Neural cell (in vitro differentiated cells): Measurements from ENCODE around the gene RPP38. TPM values are rescaled to one million over a fixed set of nuclear protein-coding genes. Genes with fewer than 3 reads are reported as not detected.

ENCODE experiments used
- H2AFZ ChIP-seq: fragments of 200-600, 300-800 bp; sonication (generic), shearing (Covaris generic); 2 replicates; pipeline ENCODE4 v1.6.0; 2014; ENCODE audit warnings: low read depth, mild to moderate bottlenecking, antibody characterized with exemption, low read length, moderate library complexity
- H3F3A ChIP-seq: fragments of 200-600 bp; shearing (Covaris generic); 2 replicates; pipeline ENCODE4 v1.6.1; 2016; ENCODE audit warnings: mild to moderate bottlenecking, moderate library complexity, mixed read lengths, antibody characterized with exemption, low read length; ENCODE audit not compliant: insufficient read depth, poor library complexity, severe bottlenecking
- H3K27ac ChIP-seq: fragments of 200-600, 300-800 bp; sonication (generic), shearing (Covaris generic); 2 replicates; pipeline ENCODE4 v1.5.1; 2014; ENCODE audit warnings: mild to moderate bottlenecking, low read length, moderate library complexity
- H3K27me3 ChIP-seq: fragments of 300-800, 200-600 bp; sonication (generic), shearing (Covaris generic); 2 replicates; pipeline ENCODE4 v1.6.0; 2014; ENCODE audit warnings: mild to moderate bottlenecking, low read depth, low read length, moderate library complexity; ENCODE audit not compliant: insufficient read depth
- H3K36me3 ChIP-seq: fragments of 300-800, 200-600 bp; sonication (generic), shearing (Covaris generic); 2 replicates; pipeline ENCODE4 v1.5.1; 2014; ENCODE audit warnings: mild to moderate bottlenecking, antibody characterized with exemption, low read length, moderate library complexity; ENCODE audit not compliant: insufficient read depth
- H3K4me2 ChIP-seq: fragments of 300-800, 200-600 bp; sonication (generic), shearing (Covaris generic); 2 replicates; pipeline ENCODE4 v1.6.0; 2014; ENCODE audit warnings: mild to moderate bottlenecking, low read length
- H3K4me3 ChIP-seq: fragments of 300-800, 200-600 bp; sonication (generic), shearing (Covaris generic); 2 replicates; pipeline ENCODE4 v1.5.1; 2014; ENCODE audit warnings: mild to moderate bottlenecking, low read length, moderate library complexity
- H3K79me2 ChIP-seq: fragments of 200-600 bp; shearing (Covaris generic); replicated peaks from 2 replicates; pipeline ENCODE4 v1.6.0; 2014; ENCODE audit warnings: mild to moderate bottlenecking, low read length, moderate library complexity; ENCODE audit not compliant: insufficient read depth
- H3K9ac ChIP-seq: fragments of 300-800, 200-600 bp; sonication (generic), shearing (Covaris generic); 2 replicates; pipeline ENCODE4 v1.6.1; 2016; ENCODE audit warnings: mild to moderate bottlenecking, low read length, mixed read lengths
- H3K9me2 ChIP-seq: fragments of 200-600 bp; shearing (Covaris generic); 2 replicates; pipeline ENCODE4 v1.6.1; 2016; ENCODE audit warnings: mild to moderate bottlenecking, low read length, mixed read lengths; ENCODE audit not compliant: insufficient read depth
- H3K9me3 ChIP-seq: fragments of 200-600, 300-800 bp; sonication (generic), shearing (Covaris generic); 2 replicates; pipeline ENCODE4 v1.6.1; 2016; ENCODE audit warnings: mild to moderate bottlenecking, mixed run types, low read length, moderate library complexity, mixed read lengths
- H4K20me1 ChIP-seq: fragments of 200-600 bp; shearing (Covaris generic); 2 replicates; pipeline ENCODE4 v1.6.1; 2016; ENCODE audit warnings: mild to moderate bottlenecking, mixed run types; ENCODE audit not compliant: insufficient read depth
- CTCF ChIP-seq: fragments of 450-650 bp; IDR thresholded peaks from 2 replicates; pipeline ENCODE4 v1.5.1; 2014; ENCODE audit warnings: antibody characterized with exemption, mild to moderate bottlenecking, moderate library complexity; ENCODE audit not compliant: poor library complexity, severe bottlenecking
- EP300 ChIP-seq: fragments of 450-650 bp; conservative IDR thresholded peaks from 2 replicates; pipeline ENCODE4 v1.6.1; 2014; ENCODE audit warnings: antibody characterized with exemption, mild to moderate bottlenecking, moderate library complexity; ENCODE audit not compliant: poor library complexity, severe bottlenecking
- EZH2 ChIP-seq: fragments of 200-600, 300-800 bp; shearing (Covaris generic), sonication (generic); IDR thresholded peaks from 2 replicates; pipeline ENCODE4 v1.6.1; 2014; ENCODE audit warnings: antibody characterized with exemption, low read length, borderline replicate concordance, mild to moderate bottlenecking; ENCODE audit not compliant: insufficient read depth, poor library complexity, severe bottlenecking
- MXI1 ChIP-seq: fragments of 450-650 bp; conservative IDR thresholded peaks from 2 replicates; pipeline ENCODE4 v1.6.1; 2014; ENCODE audit warnings: antibody characterized with exemption, mild to moderate bottlenecking; ENCODE audit not compliant: poor library complexity, severe bottlenecking
- POLR2AphosphoS5 ChIP-seq: IDR thresholded peaks from 2 replicates; pipeline ENCODE4 v1.6.1; 2012
- RAD21 ChIP-seq: fragments of 450-650 bp; conservative IDR thresholded peaks from 2 replicates; pipeline ENCODE4 v1.6.1; 2014; ENCODE audit warnings: antibody characterized with exemption, mild to moderate bottlenecking, moderate library complexity
- REST ChIP-seq: IDR thresholded peaks from 2 replicates; pipeline ENCODE4 v1.6.1; 2012; ENCODE audit warnings: borderline replicate concordance
- SMC3 ChIP-seq: fragments of 450-650 bp; conservative IDR thresholded peaks from 2 replicates; pipeline ENCODE4 v1.6.1; 2014; ENCODE audit warnings: antibody characterized with exemption, mild to moderate bottlenecking, moderate library complexity; ENCODE audit not compliant: poor library complexity
- TAF1 ChIP-seq: IDR thresholded peaks from 2 replicates; pipeline ENCODE4 v1.6.1; 2012; ENCODE audit warnings: low read depth
- polyA plus RNA-seq: library from polyadenylated mRNA; depleted of rRNA; stranded (reverse); fragments of >200 nt; gene quantifications from 2 replicates; pipeline ENCODE4 v1.2.3, GENCODE V29; 2014

RPP38 gene
- polyA plus RNA-seq, 1 donor from 2014 or later = 9.8 TPM

GRCh38 chr10:15146366-15146765 lies 49.2 kb downstream of the RPP38 start:
- H3K9me2 ChIP-seq = no peaks in the 10 kb centered on the region
- H2AFZ ChIP-seq = no peak overlapping the region
- H3K4me2 ChIP-seq = no peak overlapping the region
- no peak overlapping the region for H3K4me3 ChIP-seq
- H4K20me1 ChIP-seq = no peaks in the 10 kb centered on the region
- H3F3A ChIP-seq = no peaks in the 10 kb centered on the region
- H3K9ac ChIP-seq = no peak overlapping the region
- no peaks in the 10 kb centered on the region for H3K9me3 ChIP-seq
- no peak for TF ChIP-seq MXI1
- no peaks in the 10 kb centered on the region for H3K79me2 ChIP-seq
- H3K36me3 ChIP-seq = no peaks in the 10 kb centered on the region
- H3K27me3 ChIP-seq = no peaks in the 10 kb centered on the region
- no peak overlapping the region for H3K27ac ChIP-seq

- no peaks in the 10 kb centered on the region for H4K20me1 ChIP-seq
- H3K27ac ChIP-seq = no peak overlapping the region
- no peaks in the 10 kb centered on the region for H3K27me3 ChIP-seq
- no peak overlapping the region for H3K4me2 ChIP-seq
- no peak overlapping the region for H3K9ac ChIP-seq
- H3K4me3 ChIP-seq = no peak overlapping the region
- H2AFZ ChIP-seq = no peak overlapping the region
- no peaks in the 10 kb centered on the region for H3F3A ChIP-seq
- no peaks in the 10 kb centered on the region for H3K79me2 ChIP-seq
- no peaks in the 10 kb centered on the region for H3K9me3 ChIP-seq
- no peaks in the 10 kb centered on the region for H3K36me3 ChIP-seq
- H3K9me2 ChIP-seq = no peaks in the 10 kb centered on the region
- TF ChIP-seq POLR2AphosphoS5 = no peak
- no peak for TF ChIP-seq CTCF
- TF ChIP-seq RAD21 = no peak
- no peak for TF ChIP-seq EP300
These were observed 50.6 kb downstream of the RPP38 start for GRCh38 chr10:15147594-15148392.

GRCh38 chr10:15149042-15149771 lies 52.1 kb downstream of the RPP38 start:
- TF ChIP-seq RAD21 (no peak), CTCF (no peak), TAF1 (no peak), EP300 (no peak), MXI1 (no peak), SMC3 (no peak), EZH2 (no peak), REST (no peak), POLR2AphosphoS5 (no peak)
- Histone ChIP-seq H4K20me1 (no peaks in the 10 kb centered on the region), H3K36me3 (no peaks in the 10 kb centered on the region), H3K9me3 (no peaks in the 10 kb centered on the region), H3K27ac (no peak overlapping the region), H3K4me2 (no peak overlapping the region), H3F3A (no peaks in the 10 kb centered on the region), H3K27me3 (no peaks in the 10 kb centered on the region), H3K9me2 (no peaks in the 10 kb centered on the region), H3K4me3 (no peak overlapping the region), H3K9ac (no peak overlapping the region), H3K79me2 (no peaks in the 10 kb centered on the region), H2AFZ (no peak overlapping the region)
